ENCODE results near the gene SFPQ.
"Not testable (repeated sequence)": the region's sequence is repeated elsewhere in the genome, so short reads cannot be mapped to it uniquely, and the experiment has no call there.

SFPQ gene, protein sequence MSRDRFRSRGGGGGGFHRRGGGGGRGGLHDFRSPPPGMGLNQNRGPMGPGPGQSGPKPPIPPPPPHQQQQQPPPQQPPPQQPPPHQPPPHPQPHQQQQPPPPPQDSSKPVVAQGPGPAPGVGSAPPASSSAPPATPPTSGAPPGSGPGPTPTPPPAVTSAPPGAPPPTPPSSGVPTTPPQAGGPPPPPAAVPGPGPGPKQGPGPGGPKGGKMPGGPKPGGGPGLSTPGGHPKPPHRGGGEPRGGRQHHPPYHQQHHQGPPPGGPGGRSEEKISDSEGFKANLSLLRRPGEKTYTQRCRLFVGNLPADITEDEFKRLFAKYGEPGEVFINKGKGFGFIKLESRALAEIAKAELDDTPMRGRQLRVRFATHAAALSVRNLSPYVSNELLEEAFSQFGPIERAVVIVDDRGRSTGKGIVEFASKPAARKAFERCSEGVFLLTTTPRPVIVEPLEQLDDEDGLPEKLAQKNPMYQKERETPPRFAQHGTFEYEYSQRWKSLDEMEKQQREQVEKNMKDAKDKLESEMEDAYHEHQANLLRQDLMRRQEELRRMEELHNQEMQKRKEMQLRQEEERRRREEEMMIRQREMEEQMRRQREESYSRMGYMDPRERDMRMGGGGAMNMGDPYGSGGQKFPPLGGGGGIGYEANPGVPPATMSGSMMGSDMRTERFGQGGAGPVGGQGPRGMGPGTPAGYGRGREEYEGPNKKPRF

DNA sequence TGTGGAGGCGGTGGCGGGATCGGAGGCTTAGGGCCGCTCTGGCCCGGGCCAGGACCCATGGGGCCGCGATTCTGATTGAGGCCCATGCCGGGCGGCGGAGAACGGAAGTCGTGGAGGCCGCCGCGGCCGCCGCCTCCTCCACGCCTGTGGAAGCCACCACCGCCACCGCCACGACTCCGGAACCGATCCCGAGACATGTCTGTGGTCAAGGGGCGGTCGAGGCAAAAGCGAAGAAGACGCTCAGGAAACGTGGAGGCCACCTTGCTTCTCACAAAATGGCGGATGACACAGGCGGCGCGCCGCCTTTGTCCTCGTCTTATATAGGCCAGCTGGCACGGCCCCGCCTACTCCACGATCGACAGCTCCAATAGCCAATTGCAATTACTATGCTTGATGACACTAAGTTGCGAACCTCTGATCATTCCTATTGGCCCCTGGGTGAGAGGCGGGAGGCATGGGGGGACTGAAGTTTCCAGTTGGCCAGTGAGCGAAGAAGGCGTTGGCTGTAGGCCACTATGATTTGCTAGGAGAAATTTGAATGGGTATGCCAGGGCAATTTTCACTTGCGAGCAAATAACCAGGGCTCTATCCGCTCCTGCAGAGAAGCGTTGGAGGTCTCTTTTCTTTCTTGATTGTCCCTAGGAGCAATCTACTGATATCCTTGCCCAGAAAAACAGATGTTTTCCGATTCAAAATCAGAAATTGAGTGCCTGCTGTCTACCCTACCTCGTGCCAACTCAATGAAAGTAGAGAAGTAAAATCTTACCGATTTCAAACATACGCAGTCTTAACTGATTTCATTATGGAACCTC lies at the start of gene SFPQ:
Gene SFPQ, minus strand, starts transcription at position 293 of the 812 bp plus-strand sequence. Its CDS starts 96 bp downstream, at position 197.
- peak; percentile 98 for DNase-seq

DNA sequence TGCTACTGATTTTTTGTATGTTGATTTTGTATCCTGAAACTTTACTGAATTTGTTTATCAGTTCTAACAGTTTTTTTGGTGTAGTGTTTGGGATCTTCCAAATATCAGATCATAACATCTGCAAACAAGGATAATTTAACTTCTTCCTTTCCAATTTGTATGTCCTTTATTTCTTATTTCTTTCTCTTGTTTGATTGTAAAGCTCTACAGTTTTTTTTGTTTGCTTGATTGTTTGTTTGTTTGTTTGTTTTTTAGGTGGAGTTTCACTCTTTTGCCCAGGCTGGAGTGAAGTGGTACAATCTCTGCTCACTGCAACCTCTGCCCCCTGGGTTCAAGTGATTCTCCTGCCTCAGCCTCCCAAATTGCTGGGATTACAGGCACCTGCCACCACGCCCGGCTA lies 43.8 kb upstream of the SFPQ start:
- not testable (repeated sequence) for DNase-seq

DNA sequence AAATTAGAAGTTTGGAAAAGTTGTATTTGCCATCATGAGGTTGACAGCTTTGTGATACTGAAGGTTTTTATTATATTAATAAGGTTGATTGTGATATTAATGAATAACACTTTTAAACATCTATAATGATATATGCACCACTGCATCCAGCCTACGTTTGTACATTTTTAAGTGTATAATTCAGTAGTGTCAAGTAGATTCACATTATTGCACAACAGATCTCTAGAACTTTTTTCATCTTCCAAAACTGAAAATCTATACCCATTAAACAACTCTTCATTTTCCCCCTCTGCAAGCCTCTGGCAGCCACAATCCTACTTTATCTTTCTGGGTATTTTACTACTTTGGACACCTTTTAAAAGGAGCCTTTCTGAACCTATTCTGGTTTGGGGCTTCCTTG lies 38.3 kb upstream of the SFPQ start:
- DNase-seq = no peak

DNA sequence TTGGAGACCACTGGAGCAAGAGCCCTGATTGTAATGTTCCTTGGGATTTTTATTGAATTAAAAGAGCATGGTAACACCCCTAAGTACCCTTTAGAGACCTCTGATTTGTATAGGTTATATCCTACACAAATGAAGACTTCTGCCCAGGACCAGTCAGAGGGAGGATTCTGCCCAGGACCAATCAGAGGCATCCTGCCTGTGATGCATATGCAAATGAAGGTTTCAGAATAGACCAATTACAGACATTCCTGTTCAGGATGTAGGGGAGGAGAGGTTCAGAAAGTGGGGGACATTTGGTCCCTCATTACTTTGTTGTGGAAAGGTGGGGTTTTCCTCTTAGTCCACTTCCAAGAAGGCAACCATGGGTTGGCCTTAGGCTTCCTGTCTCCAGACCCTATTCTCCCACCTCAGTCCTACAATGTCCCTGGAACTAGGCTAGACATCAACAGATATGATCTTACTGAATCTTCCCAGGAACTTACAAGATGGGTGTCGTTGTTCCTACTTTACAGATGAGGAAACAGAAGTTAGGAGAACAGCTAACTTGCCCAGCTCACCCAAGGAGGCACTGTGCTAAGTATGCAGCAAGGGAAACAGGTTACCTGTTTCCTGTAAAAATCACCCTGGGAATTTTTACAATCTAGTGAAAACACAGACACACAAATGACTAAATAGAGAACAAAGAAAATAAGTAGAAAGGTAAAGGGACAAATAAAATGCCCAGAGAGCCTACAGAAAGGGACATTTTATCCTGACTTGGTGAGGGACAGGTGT lies 36.8 kb upstream of the SFPQ start:
- no peak for DNase-seq

DNA sequence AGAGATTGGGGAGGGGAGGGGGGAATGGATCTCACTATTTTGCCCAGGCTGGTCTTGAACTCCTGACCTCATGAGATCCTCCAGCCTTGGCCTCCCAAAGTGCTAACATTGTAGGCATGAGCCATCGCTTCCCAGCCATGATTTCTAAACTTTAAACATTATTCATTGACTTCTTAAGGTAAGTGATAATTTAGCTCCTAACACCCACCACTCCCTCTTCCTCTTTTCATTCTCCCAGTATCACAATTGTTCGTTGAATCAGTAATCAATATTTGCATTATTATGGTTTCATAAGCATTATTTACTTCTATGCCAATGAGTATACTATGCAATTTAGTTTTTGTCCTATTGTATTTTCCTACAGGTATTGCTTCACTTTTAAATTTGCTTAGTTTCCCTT lies 33.6 kb upstream of the SFPQ start:
- no peak for DNase-seq

DNA sequence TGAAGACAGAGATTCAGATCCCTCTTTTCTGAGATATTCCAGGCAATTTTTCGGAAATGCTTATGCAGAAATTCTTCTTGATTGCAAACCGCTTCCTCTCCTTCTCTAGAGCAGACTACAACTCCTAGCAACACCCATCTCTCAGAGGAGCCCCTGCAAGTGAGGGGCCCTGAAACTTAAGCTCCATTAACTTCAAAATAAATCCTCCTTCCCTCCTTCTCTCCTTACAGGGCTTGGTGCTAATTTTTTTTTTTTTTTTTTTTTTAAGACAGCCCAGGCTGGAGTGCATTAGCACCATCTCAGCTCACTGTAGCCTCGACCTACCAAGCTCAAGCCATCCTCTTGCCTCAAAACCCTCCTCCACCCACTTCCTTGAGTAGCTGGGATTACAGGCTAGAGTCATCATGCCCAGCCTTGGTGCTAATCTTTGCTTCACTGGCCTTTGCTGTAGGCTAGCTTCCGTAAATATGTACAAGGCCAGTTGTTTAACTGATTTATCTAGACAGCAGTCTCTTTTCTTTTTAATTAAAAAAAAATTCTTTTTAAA lies 30.2 kb upstream of the SFPQ start:
- no peak for DNase-seq

DNA sequence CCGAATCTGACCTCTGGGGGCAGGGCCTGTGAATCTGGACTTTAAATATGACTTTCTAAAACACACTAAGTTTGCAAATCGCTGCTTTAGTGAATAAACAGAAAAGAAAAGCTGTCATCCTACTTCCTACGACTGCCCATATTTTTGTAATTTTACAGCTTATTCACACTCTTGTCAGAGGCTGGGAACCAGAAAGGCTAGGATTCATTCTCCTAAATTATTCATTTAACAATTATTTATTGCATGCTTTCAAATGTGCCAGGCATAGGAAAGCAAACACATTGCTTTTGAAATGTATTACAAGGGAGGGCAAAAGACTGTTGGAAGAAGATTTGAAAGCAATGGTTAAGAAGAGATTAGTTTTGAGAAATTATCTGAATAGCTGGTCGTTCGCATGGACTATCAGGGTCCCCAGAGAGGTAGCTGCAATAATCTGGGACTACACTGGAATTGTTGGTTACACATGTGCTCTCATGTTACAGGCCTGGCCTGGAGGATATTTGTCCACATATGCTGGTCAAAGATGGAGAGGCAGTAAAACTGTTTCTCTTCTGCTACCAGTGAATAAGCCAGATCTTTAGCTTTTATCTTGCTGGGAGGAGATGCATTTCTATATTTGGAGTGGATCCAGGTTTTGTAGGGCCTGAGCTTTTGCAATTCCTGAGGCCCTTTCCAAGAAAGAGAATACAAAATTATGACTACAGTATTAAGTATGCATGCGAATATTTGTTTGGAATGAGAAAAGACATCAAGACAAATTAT lies 29.6 kb upstream of the SFPQ start:
- no peak for DNase-seq

- DNase-seq = no peak
These were observed 28.0 kb upstream of the SFPQ start for GRCh38 chr1:35220976-35221375.

DNA sequence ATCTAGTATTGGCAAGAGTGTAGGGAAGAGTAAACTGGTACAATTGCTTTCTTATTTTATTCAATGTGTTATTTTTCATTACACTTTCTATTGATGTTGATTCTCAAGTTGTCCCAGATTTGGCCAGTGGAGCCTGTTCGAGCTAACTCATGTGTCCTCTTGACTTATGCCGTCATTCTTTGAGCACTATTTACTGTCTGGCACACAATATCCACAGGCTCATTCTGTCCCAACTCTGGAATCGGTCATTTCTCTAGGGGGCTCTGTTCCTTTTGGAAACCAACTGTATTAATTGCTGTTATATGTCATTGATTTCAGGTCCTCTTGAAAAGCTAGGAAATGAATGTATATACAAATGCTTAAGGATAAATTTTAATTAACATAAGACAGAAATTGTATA lies 22.4 kb upstream of the SFPQ start:
- DNase-seq = no peak

- DNase-seq = no peak
These were observed 18.1 kb upstream of the SFPQ start for GRCh38 chr1:35211120-35211414.

GRCh38 chr1:35210321-35211119 lies 17.6 kb upstream of the SFPQ start:
- no peak for DNase-seq

- no peak for DNase-seq
These were observed 10.3 kb upstream of the SFPQ start for GRCh38 chr1:35203295-35203694.

GRCh38 chr1:35202048-35202719 lies 9.2 kb upstream of the SFPQ start:
- peak; percentile 74 for DNase-seq

GRCh38 chr1:35201631-35202030 lies 8.7 kb upstream of the SFPQ start:
- no peak for DNase-seq

DNA sequence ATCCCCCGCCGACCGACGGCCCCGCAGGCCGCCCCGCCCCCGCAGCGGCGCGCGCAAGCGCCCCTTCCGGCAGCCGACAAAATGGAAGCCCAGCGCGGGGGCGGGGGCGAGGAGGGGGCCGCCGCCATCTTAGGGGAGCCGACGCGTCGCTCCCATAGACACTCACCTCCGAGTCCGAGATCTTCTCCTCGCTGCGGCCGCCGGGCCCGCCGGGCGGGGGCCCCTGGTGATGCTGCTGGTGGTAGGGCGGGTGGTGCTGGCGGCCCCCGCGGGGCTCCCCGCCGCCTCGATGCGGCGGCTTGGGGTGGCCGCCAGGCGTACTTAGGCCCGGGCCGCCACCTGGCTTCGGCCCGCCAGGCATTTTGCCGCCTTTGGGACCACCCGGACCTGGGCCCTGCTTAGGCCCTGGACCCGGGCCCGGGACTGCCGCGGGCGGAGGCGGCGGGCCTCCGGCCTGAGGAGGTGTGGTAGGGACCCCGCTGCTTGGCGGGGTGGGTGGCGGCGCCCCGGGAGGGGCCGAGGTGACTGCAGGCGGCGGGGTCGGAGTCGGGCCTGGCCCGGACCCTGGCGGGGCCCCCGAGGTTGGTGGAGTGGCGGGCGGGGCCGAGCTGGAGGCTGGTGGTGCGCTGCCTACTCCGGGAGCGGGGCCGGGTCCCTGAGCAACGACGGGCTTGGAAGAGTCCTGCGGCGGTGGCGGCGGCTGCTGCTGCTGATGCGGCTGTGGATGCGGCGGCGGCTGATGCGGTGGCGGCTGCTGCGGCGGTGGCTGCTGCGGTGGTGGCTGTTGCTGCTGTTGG lies 691 bp downstream of the SFPQ start:
- DNase-seq = peak; percentile 15

- no peak for DNase-seq
These were observed 1.4 kb downstream of the SFPQ start for GRCh38 chr1:35191429-35192055.

GRCh38 chr1:35190784-35191183 lies 2.2 kb downstream of the SFPQ start:
- DNase-seq = no peak

GRCh38 chr1:35188578-35189392 lies 4.2 kb downstream of the SFPQ start:
- no peak for DNase-seq
